Activated CD4-positive, alpha-beta T cell treated with anti-CD3 and anti-CD28 coated beads, Interleukin-2, Interleukin-6, amounts not matched to agents 100 ng/mL and 50 ng/mL, durations not matched to agents 16 hours and 8 hours (primary cell): ENCODE data around the gene CAMK1D.
A peak's percentile ranks its signal among the peaks of the same experiment; 100 is the strongest.
"Not testable (repeated sequence)": the region's sequence is repeated elsewhere in the genome, so short reads cannot be mapped to it uniquely, and the experiment has no call there.

ENCODE experiments used
- DNase-seq: peaks from one replicate; pipeline ENCODE4 v3.0.0-alpha.2; 2020

Gene CAMK1D

DNA sequence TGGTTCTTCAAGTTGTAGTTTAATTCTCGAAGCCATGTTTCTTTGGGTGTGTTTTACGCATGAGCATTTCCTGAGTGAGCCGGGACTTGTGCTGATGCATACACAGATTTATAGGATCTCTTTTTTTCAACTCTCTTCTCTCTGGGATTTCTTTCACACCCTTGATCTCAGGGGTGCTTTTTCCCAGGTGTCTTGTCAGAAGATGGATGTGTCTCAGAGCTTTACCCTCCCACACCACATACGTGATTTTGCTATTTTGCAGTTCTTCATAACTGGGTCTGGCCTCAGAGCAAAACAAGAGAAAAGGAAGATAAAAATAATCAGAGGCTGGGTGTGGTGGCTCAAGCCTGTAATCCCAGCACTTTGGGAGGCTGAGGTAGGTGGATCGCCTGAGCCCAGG, 177.0 kb downstream of the CAMK1D start:
- DNase-seq, result no peak

DNA sequence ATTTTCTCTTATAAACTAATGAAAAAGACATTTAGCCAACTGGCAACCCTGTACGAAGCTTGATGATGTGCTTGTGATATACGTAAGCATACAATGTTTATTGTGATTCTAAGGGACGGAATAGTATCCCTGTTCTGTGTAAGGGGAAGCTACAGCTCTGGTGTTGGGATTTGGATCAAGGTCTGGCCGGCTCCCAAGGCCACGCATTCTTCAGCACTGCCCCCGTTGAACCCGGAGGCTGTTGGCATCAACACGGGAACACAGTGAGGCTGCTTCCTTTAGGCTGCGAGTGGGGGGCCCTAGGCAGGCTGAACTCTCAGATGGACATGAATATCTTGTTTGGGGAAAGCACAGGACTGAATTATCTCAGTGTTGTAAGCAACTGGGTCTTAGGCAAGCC, 180.6 kb downstream of the CAMK1D start:
- no peak for DNase-seq

DNA sequence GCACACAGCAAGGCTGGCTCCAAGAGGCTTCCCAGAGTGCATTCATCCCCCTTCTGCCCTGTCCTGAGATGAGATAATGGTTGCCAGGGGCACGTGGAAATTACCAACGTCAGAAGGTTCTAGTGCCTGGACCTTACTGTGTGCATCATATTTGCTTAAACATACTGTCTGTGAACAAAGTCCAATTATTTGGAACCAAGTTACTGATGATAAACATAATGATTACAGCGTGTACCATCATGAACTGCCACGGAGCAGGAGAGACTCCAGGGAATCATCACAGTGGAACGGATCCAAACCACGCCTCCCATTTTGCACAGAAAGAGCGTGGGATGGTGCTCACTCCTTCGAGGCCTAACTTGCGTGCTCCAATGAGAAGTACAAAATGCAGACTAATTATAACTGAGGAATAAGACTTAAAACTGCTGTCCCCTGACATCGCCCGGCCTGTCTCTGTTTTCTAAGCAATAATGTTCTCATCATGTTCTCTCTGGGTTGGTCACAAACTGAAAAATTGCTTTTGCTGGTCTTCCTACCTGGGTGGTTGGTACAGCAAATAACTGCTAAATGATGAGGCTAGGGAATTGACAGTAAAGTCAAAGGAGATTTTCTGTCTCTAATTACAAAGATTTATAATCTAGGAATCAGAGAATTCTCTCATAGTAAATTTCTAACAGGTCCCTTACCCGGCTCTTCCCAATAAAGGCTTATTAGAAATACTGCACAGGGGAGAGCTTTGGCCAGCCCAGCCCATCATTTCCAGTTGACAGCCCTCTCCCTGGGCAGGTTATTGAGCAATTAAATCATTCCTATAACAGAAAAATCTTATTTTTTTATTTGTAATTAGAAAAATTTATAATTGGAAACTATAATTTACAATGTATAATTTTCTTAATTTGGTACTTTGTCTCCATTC, 182.2 kb downstream of the CAMK1D start:
- DNase-seq, result no peak

DNA sequence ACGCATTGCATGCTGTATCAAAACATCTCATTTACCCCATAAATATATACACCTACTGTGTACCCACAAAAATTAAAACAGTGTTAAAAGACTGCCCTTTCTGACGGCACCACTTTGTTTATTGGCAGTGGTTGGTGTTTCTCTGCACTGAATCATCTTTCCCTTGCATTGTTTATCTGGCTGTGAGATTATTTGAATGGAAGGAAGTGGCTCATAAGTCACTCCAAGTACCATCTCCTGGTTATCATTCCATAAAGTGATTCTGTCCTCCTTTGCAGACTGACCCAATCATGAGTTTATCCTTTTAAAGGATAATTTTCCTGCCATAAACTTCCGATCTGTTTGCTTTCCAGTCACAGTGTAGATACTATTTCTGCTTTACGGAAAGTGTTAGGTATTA, 183.8 kb downstream of the CAMK1D start:
- DNase-seq, result no peak

DNA sequence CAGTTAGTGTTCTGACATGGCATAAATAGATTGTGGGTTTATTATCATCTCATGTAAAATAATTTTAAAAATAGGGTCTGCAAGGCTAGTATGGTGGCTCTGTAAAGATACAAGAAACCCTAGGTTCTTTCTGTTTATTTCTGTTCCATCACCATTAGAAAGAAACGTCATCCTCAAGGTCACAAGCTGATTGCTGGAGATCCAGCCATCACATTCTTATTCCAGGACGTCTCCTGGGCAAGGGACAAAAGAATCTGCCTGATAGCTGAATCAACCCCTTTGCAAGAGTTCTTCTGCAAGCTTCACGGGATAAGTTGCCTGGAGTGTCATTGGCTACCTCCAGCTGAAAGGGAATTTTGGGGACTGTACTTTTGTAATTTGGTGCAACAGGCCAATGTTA, 184.4 kb downstream of the CAMK1D start:
- DNase-seq, result no peak

DNA sequence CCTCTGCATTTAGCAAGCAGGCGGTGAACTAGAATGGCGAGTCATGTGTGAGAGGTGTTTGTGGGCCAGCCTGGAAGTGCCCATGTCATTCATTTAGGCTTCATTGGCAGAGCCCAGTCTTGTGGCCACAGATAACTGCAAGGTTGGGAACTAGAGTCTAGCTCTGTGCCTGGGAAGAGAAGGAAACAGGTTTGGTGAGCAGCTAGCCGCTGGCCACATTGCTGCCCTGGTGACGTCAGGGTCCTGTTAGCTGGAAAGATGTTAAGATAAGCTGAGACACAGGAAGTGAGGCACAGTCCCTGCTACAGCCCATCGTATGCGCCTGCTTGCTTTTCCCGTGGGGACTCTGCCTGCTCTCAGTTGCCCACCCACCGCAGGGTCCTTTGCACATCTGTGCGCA, 185.5 kb downstream of the CAMK1D start:
- DNase-seq, result no peak

DNA sequence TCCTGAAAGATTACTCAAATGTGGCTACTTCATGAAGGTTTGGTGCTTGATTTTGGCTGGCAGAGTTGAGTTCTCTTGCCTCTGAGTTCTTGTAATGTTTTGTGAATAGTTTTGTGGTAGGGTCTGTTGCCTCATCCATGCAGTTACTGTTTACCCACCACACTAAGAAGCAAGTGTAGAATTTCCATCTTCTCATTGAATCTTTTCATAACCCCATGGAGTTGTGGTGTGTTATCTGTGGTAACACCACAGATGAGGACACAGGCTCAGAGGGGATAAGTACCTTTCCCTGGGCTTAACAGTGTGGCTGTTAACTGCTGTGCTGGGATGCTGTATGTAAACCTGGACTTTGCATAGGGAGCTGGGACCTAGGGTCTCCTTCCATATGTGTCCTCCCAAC, 186.3 kb downstream of the CAMK1D start:
- no peak for DNase-seq

DNA sequence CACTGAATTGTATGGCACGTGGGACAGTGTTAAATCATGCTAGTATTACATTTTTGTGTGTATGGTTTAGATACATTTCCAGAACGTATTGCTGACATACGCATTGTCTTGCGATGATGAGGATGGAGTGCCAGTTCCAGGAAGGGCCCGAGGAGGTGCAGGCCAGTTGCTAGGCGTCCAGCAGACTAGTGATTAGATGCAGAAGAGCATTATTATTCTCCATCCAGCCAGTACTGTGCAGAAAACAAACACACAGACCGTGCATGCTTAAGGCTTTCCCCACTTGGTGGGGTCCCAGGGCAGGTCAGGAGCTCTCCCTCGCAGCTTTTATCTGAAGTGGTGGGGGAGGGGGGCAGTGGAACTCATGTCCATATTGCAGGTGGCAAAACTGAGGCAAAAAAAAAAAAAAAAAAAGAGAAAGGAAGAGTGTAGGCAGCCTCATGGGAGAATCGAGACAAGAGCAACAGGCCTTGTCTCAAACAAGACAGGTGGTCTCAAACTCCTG, 189.2 kb downstream of the CAMK1D start:
- DNase-seq, result no peak

DNA sequence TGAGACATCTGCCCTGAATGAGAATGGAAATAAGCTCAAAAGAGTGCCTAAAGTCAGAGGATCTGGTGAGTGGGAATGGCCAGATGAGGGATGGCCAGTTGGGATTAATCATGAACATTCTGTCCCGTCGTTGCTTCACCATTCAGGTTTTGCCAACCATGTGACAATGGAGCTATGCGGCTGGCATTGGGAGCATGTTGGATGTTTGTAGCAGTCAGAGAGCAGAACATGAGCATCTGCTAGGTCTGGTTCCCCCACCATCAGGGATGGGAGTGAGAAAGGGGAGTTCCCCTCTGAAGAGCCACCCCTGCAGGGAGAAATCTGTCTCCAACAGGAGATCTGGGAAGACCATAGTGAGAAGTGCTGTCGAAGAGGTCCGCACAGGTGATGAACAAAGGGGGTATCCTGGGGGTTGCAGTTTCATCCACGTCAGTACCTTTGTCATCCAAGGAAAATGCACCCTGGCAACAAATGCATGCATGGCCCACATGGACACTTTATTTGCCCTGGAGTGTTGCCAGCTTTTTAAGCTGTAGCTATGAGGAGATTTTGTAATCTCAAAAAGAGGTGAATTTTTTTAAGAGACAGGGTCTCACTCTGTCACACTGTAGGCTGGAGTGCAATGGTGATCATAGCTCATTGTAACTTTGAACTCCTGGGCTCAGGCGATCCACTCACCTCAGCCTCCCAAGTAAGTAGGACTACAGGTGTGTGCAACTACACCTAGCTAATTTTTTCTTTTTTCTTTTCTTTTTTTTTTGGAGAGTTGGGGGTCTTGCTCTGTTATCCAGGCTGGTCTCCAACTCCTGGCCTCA, 190.2 kb downstream of the CAMK1D start:
- no peak for DNase-seq

DNA sequence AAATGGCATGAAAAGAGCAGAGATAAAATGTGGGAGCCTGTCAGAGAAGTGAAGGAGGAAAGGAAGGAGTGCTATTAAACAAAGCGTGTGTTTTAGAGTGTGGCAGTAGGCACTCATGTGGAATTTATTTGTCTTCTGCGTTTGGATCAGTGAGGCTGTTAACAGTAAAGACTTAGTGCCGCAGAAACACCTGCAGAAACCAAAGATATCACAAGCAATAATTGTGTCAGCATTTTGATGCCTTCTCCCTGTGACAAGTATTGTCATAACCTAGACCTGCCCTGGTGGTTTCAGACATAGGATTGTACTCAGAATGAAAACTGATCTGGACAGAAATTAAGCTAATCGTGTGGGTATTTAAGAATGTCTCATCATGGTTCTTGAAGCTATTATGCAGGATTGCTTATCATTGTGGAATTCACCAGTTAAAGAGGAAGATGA, 191.0 kb downstream of the CAMK1D start:
- DNase-seq, result peak; percentile 21

DNA sequence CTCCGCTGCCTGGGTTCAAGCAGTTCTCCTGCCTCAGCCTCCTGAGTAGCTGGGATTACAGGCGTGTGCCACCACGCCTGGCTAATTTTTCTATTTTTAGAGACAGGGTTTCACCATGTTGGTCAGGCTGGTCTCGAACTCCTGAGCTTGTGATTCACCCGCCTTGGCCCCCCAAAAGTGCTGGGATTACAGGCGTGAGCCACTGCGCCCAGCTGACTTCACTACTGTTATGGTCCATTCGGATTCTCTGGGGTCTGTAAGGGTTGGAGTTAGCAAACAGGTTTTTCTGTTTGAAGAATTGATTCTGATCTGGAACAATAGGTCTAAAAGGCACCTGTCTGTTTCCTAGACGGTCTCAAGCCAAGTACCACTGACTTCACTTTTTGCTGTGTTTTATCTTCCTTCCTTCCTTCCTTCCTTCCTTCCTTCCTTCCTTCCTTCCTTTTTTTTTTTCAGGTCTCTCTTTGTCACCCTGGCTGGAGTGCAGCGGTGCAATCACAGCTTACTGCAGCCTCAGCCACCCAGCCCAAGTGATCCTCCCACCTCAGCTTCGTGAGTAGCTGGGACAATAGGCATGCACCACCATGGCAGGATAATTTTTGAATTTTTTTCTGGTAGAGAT, 192.2 kb downstream of the CAMK1D start:
- no peak for DNase-seq

DNA sequence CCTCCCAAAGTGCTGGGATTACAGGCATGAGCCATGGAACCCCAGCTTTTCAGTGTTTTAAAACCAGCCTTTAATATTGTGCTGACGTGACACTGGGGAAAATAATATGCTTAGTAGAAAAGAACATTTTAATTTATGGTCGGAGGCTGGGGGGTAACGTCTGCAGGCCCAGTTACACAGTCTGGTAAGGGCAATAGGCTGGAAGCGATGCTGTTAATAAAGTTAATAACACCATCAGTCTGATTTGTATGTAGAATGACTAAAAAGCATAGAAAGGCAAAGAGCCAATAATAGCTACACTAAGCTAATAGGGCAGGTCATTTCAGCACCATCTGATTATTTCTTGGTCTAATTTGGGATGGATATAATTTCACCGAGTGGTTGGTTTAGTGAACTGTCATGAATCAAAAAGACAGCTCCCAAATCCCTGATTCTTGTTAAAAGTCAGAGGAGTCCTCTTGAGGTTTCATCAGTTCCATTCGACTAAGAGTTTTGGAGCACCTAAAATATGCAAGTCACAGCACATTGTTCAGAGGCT, 192.9 kb downstream of the CAMK1D start:
- no peak for DNase-seq

DNA sequence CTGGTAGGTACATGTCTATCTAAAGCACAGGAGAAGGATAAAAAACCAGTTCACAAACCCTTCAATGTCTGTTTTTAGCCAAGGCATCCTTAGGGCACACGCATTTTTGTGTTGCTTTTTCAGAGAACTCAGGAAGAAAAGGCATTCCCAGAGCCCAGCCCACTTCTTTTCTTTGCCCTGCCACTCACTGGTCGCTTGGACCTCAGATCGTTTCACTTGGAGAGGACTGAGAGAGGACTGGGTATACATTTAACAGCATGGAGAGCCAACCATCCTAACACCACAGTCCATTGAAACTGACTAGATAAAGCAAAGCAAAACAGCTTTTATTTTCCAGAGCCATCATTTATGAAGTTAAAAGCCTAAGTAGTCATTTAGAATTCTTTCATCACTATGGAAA, 194.2 kb downstream of the CAMK1D start:
- no peak for DNase-seq

DNA sequence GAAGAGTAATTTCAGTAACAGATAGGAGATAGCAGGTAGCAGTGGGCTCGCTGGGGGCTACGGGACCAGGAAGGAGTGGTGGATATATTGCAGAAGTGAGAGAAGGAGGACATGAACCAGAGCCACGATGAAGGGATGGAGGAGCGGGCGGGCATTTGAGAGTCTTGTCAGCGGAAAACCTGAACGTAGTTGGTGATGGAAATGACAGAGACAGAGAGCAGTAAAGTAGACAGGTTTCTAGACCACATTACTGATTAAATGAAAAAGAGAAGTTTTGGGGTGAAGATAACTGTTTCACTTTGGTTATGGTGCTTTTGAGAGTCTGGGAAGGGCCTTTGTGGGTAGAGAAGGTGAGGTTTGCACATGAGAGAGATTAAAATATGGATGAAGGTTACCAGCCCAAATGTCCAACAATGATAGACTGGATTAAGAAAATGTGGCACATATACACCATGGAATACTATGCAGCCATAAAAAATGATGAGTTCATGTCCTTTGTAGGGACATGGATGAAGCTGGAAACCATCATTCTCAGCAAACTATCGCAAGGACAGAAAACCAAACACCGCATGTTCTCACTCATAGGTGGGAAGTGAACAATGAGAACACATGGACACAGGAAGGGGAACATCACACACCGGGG, 196.9 kb downstream of the CAMK1D start:
- not testable (repeated sequence) for DNase-seq

DNA sequence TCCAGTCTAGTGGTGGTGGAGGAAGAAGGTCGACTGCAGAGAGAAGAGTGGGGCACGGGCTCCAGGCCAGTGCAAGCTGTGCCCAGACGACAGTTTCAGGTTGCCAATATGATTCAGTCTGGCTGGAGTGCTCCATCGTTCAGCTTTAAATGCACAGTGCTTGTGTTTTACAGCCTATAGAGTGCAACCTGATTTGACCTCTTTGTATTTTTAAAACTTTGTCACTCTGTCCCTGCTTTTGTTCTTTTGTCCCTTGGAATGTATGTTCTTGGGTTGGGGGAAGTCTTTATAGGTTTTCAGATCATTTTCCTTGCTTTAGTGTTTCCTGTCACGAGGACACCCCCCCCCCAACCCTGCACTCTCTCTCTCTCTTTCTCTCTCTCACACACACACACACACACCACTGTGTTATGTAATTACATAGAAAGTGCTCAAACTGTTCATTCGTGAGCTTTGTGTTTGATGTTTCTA, 198.0 kb downstream of the CAMK1D start:
- no peak for DNase-seq

DNA sequence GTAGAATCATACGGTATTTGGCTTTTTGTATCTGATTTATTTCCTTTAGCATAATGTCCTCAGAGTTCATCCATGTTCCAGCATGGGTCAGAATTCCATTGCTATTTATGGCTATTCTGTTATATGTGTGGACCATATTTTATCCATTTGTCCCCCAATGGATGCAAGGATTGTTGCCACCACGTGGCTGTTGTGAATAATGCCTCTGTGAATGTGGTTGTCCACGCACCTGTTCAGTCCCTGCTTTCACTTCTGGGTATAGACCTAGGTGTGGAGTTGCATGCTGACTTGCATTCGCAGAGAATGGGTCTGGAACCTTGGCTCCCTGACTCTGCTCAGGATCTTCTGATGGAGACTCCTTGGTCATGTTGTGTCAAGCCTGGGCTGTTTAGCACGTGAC, 199.9 kb downstream of the CAMK1D start:
- DNase-seq, result no peak

DNA sequence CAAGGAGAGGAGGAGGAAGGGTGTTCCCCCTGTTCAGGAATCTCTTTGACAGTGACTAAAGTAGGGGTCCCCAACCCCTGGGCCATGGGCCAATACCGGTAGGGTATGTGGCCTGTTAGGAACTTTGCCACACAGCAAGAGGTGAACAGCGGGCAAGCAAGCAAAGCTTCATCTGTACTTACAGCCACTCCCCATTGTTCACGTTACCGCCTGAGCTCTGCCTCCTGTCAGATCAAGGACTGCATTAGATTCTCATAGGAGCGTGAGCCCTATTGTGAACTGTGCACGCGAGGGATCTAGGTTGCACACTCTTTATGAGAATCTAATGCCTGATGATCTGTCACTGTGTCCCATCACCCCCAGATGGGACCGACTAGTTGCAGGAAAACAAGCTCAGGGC, 201.6 kb downstream of the CAMK1D start:
- no peak for DNase-seq

DNA sequence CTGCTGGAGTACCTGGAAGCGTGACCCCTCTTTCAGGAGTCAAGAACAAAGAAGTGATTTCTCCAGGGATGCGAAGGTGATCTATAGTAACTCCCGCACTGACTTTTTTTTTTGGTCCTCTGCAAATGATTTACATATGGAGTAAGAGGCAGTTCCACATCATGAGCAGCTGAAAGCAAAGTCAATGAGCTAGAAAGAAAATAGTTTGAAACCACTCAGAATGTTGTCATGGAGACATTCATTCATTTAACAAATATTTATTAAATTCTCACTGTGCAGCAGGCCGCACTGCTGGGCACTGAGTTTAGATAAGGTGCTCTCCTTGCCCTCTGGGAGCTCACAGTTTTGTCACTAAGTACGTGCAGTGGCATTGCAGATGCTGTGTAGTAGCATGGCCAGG, 206.7 kb downstream of the CAMK1D start:
- no peak for DNase-seq

DNA sequence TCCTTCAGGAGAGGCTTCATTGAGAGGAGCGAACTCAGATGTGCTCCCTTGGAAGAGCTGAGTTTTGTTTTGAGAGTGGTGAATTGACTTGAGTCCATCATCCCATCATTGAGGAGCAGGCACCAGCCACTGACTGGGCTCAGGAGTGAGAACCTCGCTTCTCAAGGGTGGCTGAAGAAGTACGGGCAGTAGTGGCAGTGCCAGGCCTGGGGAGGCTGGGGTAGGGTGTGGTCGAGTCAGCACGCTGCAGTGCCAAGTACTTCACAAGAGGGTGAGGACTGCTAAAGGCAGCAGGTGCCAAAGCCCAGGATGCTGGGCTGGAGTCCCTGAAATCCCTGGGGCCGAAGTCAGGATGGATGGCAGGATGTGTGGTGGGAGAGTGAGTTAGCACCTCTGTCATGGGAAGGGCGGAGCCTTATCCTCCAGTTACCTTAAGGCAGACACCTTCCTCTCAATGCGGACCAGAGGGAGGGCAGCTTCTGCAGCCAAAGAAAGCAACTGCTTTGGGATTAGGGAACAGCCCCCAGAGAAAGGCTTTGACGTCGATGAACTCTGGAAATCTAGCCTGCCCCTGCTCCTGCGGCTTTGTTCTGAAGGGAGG, 210.3 kb downstream of the CAMK1D start:
- DNase-seq, result no peak

DNA sequence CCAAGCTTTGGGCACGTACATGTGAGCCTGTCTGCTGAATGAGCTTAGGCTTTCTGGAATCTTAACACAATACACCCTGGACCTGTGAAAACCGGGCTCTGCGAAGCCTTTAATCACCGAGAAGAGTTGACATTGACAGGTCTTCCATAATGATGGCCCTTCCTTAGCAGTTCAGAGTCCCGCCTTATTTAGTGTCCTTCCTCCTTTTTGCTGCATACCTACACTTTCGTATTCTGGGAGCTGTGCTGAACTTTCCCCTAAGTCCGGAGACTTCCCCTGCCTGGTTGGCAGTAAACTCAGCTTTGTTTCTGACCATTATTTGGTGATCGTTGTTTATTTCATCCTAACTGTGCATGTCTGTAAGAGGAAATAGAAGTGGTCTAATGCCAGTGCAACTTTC, 212.0 kb downstream of the CAMK1D start:
- DNase-seq, result no peak

DNA sequence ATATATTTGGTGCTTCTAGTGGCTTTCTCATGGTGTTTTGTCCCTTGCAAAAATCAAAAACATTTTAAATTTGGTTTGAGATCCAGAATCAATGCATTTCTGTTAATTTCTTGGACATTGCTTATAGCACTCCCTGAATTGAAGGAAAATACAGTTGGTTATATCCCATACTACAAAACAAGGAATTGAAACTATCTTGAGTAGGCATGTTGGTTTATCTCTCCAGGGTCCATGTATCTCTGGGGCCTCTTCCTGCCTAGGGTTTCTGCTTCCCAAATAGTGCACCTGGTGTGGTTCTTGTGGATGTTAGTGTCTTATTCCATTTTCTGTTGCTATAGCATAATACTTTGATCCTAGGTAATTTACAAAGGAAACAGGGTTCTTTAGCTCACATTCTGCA, 212.4 kb downstream of the CAMK1D start:
- no peak for DNase-seq

DNA sequence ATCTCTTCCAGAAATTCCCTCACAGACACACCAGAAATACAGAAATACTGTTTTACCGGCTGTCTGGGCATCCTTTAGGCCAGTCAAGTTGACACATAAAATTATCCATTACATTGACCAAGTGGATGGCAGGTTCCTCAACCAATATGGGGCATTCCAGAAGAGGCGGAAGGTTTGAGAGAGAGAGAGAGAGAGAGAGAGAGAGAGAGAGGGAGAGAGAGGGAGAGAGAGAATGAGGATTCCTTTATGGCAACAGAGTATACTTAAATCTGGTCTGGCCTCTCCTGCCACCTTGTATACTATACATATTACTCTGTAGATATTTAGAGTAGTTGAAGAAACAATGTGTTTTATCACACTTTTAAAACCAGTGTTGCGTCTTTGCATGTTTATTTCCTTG, 214.1 kb downstream of the CAMK1D start:
- no peak for DNase-seq
